GM23338 (cell line): Measurements from ENCODE around the gene CCDC54. TPM values are rescaled to one million over a fixed set of nuclear protein-coding genes. Genes with fewer than 3 reads are reported as not detected.

Experiments
- ATAC-seq: fragments of 200-7000 bp; cut with Tn5 transposase; 3 replicates; pipeline ENCODE4 v1.9.1; 2020
- DNase-seq: peaks from one replicate; pipeline ENCODE4 v3.0.0-alpha.2; 2015; ENCODE audit warnings: low spot score
- H2AFZ ChIP-seq: fragments of 200-600 bp; sonication (generic); 2 replicates; pipeline ENCODE4 v1.8.0; 2016; ENCODE audit warnings: antibody characterized with exemption, mild to moderate bottlenecking, moderate library complexity
- H3F3A ChIP-seq: fragments of 200-600 bp; sonication (generic); replicated peaks from 2 replicates; pipeline ENCODE4 v1.8.0; 2017; ENCODE audit warnings: antibody characterized with exemption, mixed run types, low read depth
- H3K27ac ChIP-seq: fragments of 200-600 bp; sonication (generic); 2 replicates; pipeline ENCODE4 v1.6.1; 2016; ENCODE audit warnings: low read depth
- H3K27me3 ChIP-seq: fragments of 200-600 bp; sonication (generic); 2 replicates; pipeline ENCODE4 v1.8.0; 2016; ENCODE audit warnings: mild to moderate bottlenecking, mixed run types, moderate library complexity; ENCODE audit not compliant: insufficient read depth
- H3K36me3 ChIP-seq: fragments of 200-600 bp; sonication (generic); 2 replicates; pipeline ENCODE4 v1.8.0; 2016; ENCODE audit warnings: mild to moderate bottlenecking; ENCODE audit not compliant: insufficient read depth
- H3K4me1 ChIP-seq: fragments of 200-600 bp; sonication (generic); 2 replicates; pipeline ENCODE4 v1.8.0; 2016; ENCODE audit warnings: mild to moderate bottlenecking, moderate library complexity; ENCODE audit not compliant: insufficient read depth
- H3K4me2 ChIP-seq: fragments of 200-600 bp; sonication (generic); 2 replicates; pipeline ENCODE4 v1.7.1; 2017; ENCODE audit warnings: mixed run types
- H3K4me3 ChIP-seq: fragments of 200-600 bp; sonication (generic); 2 replicates; pipeline ENCODE4 v1.6.1; 2016; ENCODE audit warnings: mixed run types
- H3K79me2 ChIP-seq: fragments of 200-600 bp; sonication (generic); replicated peaks from 2 replicates; pipeline ENCODE4 v1.8.0; 2017; ENCODE audit warnings: mild to moderate bottlenecking; ENCODE audit not compliant: insufficient read depth
- H3K9me2 ChIP-seq: fragments of 200-600 bp; sonication (generic); 2 replicates; pipeline ENCODE4 v1.8.0; 2017; ENCODE audit not compliant: insufficient read depth
- H4K20me1 ChIP-seq: fragments of 200-600 bp; sonication (generic); replicated peaks from 2 replicates; pipeline ENCODE4 v1.8.0; 2017; ENCODE audit warnings: mild to moderate bottlenecking; ENCODE audit not compliant: insufficient read depth
- H3K27ac Mint-ChIP-seq: 2 replicates; pipeline ENCODE4 v1.8.0; 2020; ENCODE audit warnings: inconsistent platforms, mild to moderate bottlenecking, moderate library complexity, mixed read lengths
- H3K27me3 Mint-ChIP-seq: 3 replicates; pipeline ENCODE4 v1.8.0; 2022; ENCODE audit warnings: low read depth, mild to moderate bottlenecking, moderate library complexity, mixed read lengths, inconsistent platforms; ENCODE audit not compliant: insufficient read depth, poor library complexity
- H3K36me3 Mint-ChIP-seq: 3 replicates; pipeline ENCODE4 v1.8.0; 2021; ENCODE audit warnings: low read depth, mild to moderate bottlenecking, inconsistent platforms, moderate library complexity, mixed read lengths
- H3K4me1 Mint-ChIP-seq: 3 replicates; pipeline ENCODE4 v1.8.0; 2020; ENCODE audit warnings: mild to moderate bottlenecking, inconsistent platforms, mixed read lengths
- H3K4me3 Mint-ChIP-seq: 3 replicates; pipeline ENCODE4 v1.8.0; 2021; ENCODE audit warnings: moderate library complexity, mild to moderate bottlenecking, inconsistent platforms, mixed read lengths
- H3K9me3 Mint-ChIP-seq: 3 replicates; pipeline ENCODE4 v1.8.0; 2020; ENCODE audit warnings: moderate library complexity, mild to moderate bottlenecking, inconsistent platforms, mixed read lengths
- CREB1 ChIP-seq: fragments of 250-450 bp; sonication (Bioruptor Pico); IDR thresholded peaks from 2 replicates; pipeline ENCODE4 v1.5.0; 2020; ENCODE audit warnings: low read depth, mild to moderate bottlenecking, moderate library complexity
- EZH2 ChIP-seq: fragments of 200-600 bp; sonication (generic); IDR thresholded peaks from one replicate; pipeline ENCODE4 v1.8.0; 2017; ENCODE audit warnings: antibody characterized with exemption, mild to moderate bottlenecking, low read depth; ENCODE audit not compliant: unreplicated experiment
- EZH2phosphoT487 ChIP-seq: fragments of 200-600 bp; sonication (generic); IDR thresholded peaks from one replicate; pipeline ENCODE4 v1.8.1; 2018; ENCODE audit warnings: antibody characterized with exemption; ENCODE audit not compliant: unreplicated experiment
- NANOG ChIP-seq: IDR thresholded peaks from 2 replicates; pipeline ENCODE4 v1.6.1; 2016; ENCODE audit warnings: antibody characterized with exemption, borderline replicate concordance
- POLR2AphosphoS5 ChIP-seq: IDR thresholded peaks from 2 replicates; pipeline ENCODE4 v1.6.1; 2016; ENCODE audit warnings: antibody characterized with exemption, low read depth
- ZNF331 ChIP-seq: fragments of 250-450 bp; sonication (Bioruptor Pico); IDR thresholded peaks from 2 replicates; pipeline ENCODE4 v1.5.0; 2020; ENCODE audit warnings: low read depth, mild to moderate bottlenecking, moderate library complexity
- polyA plus RNA-seq: library from polyadenylated mRNA; unstranded; fragments of >200 nt; fragmentation: Nextera tagmentation; extraction: Ambion mirVana; gene quantifications from 2 replicates; pipeline ENCODE4 v1.2.1, GENCODE V29; 2016
- total RNA-seq: library from RNA; depleted of rRNA; stranded (reverse); fragments of >200 nt; shearing (Covaris generic); gene quantifications from 2 replicates; pipeline ENCODE4 v1.2.3, GENCODE V29; 2014
- TF ChIP-seq, protein P1 (sequence below), 2 experiments: fragments of 200-600 bp in 1 of 2; sonication (generic) in 1 of 2; conservative IDR thresholded peaks; 2 replicates each; pipeline versions ENCODE4 v1.5.1 to v1.6.1; 2016 to 2017; ENCODE audit warnings: antibody characterized with exemption in 2 of 2, low read depth in 2 of 2, mild to moderate bottlenecking in 2 of 2, moderate library complexity in 1 of 2
- TF ChIP-seq, protein P2 (sequence below): fragments of 250-450 bp; sonication (Bioruptor Pico); IDR thresholded peaks from 2 replicates; pipeline ENCODE4 v1.5.0; 2020; ENCODE audit warnings: mild to moderate bottlenecking, moderate library complexity
- TF ChIP-seq, protein P3 (sequence below): IDR thresholded peaks from one replicate; pipeline ENCODE4 v1.6.1; 2018; ENCODE audit warnings: antibody characterized with exemption; ENCODE audit not compliant: unreplicated experiment

Gene CCDC54
- total and polyA plus RNA-seq, 2 experiments from 2014 or later, result not detected

DNA sequence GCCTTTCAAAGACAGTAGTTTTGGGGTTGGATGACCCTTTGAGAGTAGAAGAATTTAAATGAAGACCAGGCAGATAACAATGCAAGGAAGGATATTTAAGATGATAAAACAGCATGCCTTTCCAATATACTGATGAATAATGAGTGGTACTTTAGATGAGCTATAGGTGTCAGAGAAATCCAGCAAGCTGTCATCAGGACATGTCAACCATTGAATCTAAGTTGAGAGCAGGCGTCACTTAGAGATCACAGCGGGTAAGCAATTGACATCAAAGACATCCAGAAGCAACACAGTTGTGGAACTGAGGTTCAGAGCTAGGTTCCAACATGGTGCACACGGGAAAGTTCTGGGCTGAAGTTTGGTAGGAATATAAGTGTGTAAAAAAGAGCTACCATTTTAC, 25.0 kb downstream of the CCDC54 start:
- H3K4me3 ChIP-seq, result no peak overlapping the region
- Mint-ChIP-seq H3K36me3 (no peaks in the 10 kb centered on the region), H3K9me3 (no peaks in the 10 kb centered on the region), H3K4me1 (no peaks in the 10 kb centered on the region), H3K27ac (no peak overlapping the region), H3K4me3 (no peak overlapping the region), H3K27me3 (no peaks in the 10 kb centered on the region)
- no peak overlapping the region for H3K27ac ChIP-seq
- DNase-seq, result no peak
- no peaks in the 10 kb centered on the region for H3K4me1 ChIP-seq
- no peaks in the 10 kb centered on the region for H3F3A ChIP-seq
- no peaks in the 10 kb centered on the region for H4K20me1 ChIP-seq
- TF ChIP-seq, protein P1, sequence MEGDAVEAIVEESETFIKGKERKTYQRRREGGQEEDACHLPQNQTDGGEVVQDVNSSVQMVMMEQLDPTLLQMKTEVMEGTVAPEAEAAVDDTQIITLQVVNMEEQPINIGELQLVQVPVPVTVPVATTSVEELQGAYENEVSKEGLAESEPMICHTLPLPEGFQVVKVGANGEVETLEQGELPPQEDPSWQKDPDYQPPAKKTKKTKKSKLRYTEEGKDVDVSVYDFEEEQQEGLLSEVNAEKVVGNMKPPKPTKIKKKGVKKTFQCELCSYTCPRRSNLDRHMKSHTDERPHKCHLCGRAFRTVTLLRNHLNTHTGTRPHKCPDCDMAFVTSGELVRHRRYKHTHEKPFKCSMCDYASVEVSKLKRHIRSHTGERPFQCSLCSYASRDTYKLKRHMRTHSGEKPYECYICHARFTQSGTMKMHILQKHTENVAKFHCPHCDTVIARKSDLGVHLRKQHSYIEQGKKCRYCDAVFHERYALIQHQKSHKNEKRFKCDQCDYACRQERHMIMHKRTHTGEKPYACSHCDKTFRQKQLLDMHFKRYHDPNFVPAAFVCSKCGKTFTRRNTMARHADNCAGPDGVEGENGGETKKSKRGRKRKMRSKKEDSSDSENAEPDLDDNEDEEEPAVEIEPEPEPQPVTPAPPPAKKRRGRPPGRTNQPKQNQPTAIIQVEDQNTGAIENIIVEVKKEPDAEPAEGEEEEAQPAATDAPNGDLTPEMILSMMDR (conservative IDR thresholded peaks at IDR 0.05; ENCODE audit: low read depth in 2 of 2), result no peak
- TF ChIP-seq POLR2AphosphoS5, result no peak
- TF ChIP-seq NANOG, result no peak
- TF ChIP-seq CREB1 (CRISPR knock-in tag), result no peak
- TF ChIP-seq, protein P2, sequence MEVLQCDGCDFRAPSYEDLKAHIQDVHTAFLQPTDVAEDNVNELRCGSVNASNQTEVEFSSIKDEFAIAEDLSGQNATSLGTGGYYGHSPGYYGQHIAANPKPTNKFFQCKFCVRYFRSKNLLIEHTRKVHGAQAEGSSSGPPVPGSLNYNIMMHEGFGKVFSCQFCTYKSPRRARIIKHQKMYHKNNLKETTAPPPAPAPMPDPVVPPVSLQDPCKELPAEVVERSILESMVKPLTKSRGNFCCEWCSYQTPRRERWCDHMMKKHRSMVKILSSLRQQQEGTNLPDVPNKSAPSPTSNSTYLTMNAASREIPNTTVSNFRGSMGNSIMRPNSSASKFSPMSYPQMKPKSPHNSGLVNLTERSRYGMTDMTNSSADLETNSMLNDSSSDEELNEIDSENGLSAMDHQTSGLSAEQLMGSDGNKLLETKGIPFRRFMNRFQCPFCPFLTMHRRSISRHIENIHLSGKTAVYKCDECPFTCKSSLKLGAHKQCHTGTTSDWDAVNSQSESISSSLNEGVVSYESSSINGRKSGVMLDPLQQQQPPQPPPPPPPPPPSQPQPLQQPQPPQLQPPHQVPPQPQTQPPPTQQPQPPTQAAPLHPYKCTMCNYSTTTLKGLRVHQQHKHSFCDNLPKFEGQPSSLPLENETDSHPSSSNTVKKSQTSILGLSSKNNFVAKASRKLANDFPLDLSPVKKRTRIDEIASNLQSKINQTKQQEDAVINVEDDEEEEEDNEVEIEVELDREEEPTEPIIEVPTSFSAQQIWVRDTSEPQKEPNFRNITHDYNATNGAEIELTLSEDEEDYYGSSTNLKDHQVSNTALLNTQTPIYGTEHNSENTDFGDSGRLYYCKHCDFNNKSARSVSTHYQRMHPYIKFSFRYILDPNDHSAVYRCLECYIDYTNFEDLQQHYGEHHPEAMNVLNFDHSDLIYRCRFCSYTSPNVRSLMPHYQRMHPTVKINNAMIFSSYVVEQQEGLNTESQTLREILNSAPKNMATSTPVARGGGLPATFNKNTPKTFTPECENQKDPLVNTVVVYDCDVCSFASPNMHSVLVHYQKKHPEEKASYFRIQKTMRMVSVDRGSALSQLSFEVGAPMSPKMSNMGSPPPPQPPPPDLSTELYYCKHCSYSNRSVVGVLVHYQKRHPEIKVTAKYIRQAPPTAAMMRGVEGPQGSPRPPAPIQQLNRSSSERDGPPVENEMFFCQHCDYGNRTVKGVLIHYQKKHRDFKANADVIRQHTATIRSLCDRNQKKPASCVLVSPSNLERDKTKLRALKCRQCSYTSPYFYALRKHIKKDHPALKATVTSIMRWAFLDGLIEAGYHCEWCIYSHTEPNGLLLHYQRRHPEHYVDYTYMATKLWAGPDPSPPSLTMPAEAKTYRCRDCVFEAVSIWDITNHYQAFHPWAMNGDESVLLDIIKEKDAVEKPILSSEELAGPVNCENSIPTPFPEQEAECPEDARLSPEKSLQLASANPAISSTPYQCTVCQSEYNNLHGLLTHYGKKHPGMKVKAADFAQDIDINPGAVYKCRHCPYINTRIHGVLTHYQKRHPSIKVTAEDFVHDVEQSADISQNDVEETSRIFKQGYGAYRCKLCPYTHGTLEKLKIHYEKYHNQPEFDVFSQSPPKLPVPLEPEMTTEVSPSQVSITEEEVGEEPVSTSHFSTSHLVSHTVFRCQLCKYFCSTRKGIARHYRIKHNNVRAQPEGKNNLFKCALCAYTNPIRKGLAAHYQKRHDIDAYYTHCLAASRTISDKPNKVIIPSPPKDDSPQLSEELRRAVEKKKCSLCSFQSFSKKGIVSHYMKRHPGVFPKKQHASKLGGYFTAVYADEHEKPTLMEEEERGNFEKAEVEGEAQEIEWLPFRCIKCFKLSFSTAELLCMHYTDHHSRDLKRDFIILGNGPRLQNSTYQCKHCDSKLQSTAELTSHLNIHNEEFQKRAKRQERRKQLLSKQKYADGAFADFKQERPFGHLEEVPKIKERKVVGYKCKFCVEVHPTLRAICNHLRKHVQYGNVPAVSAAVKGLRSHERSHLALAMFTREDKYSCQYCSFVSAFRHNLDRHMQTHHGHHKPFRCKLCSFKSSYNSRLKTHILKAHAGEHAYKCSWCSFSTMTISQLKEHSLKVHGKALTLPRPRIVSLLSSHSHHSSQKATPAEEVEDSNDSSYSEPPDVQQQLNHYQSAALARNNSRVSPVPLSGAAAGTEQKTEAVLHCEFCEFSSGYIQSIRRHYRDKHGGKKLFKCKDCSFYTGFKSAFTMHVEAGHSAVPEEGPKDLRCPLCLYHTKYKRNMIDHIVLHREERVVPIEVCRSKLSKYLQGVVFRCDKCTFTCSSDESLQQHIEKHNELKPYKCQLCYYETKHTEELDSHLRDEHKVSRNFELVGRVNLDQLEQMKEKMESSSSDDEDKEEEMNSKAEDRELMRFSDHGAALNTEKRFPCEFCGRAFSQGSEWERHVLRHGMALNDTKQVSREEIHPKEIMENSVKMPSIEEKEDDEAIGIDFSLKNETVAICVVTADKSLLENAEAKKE (CRISPR knock-in tag), result no peak
- no peak for TF ChIP-seq EZH2phosphoT487
- TF ChIP-seq ZNF331, result no peak
- TF ChIP-seq, protein P3, sequence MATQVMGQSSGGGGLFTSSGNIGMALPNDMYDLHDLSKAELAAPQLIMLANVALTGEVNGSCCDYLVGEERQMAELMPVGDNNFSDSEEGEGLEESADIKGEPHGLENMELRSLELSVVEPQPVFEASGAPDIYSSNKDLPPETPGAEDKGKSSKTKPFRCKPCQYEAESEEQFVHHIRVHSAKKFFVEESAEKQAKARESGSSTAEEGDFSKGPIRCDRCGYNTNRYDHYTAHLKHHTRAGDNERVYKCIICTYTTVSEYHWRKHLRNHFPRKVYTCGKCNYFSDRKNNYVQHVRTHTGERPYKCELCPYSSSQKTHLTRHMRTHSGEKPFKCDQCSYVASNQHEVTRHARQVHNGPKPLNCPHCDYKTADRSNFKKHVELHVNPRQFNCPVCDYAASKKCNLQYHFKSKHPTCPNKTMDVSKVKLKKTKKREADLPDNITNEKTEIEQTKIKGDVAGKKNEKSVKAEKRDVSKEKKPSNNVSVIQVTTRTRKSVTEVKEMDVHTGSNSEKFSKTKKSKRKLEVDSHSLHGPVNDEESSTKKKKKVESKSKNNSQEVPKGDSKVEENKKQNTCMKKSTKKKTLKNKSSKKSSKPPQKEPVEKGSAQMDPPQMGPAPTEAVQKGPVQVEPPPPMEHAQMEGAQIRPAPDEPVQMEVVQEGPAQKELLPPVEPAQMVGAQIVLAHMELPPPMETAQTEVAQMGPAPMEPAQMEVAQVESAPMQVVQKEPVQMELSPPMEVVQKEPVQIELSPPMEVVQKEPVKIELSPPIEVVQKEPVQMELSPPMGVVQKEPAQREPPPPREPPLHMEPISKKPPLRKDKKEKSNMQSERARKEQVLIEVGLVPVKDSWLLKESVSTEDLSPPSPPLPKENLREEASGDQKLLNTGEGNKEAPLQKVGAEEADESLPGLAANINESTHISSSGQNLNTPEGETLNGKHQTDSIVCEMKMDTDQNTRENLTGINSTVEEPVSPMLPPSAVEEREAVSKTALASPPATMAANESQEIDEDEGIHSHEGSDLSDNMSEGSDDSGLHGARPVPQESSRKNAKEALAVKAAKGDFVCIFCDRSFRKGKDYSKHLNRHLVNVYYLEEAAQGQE, result no peak
- no peak for TF ChIP-seq EZH2
- H3K27me3 ChIP-seq, result no peaks in the 10 kb centered on the region
- no peak overlapping the region for H2AFZ ChIP-seq
- H3K4me2 ChIP-seq, result no peak overlapping the region
- no peaks in the 10 kb centered on the region for H3K36me3 ChIP-seq
- H3K79me2 ChIP-seq, result no peaks in the 10 kb centered on the region
- 0 out of 2 replicates have a peak, but pooled peaks cover 11% of the 10 kb centered on the region for H3K9me2 ChIP-seq
- no peak for ATAC-seq
